GM12873 (cell line): ENCODE measurements around the gene NELFB.

Source experiments
- CTCF ChIP-seq: IDR thresholded peaks from 2 replicates; pipeline ENCODE4 v1.5.1; 2012; ENCODE audit warnings: low read depth, mild to moderate bottlenecking, moderate library complexity, low read length, control low read depth; ENCODE audit not compliant: insufficient read depth; ENCODE audit errors: missing control alignments

Gene NELFB

GRCh38 chr9:137302449-137303150 lies 47.5 kb downstream of the NELFB start:
- TF ChIP-seq CTCF, result peak; percentile 57

GRCh38 chr9:137303151-137303892 lies 48.2 kb downstream of the NELFB start:
- TF ChIP-seq CTCF, result no peak

GRCh38 chr9:137303893-137304382 lies 48.8 kb downstream of the NELFB start:
- no peak for TF ChIP-seq CTCF

- TF ChIP-seq CTCF, result peak; percentile 33
Measured at GRCh38 chr9:137304383-137305059, 49.4 kb downstream of the NELFB start.

GRCh38 chr9:137305060-137305797 lies 50.1 kb downstream of the NELFB start:
- peak; percentile 20 for TF ChIP-seq CTCF

- no peak for TF ChIP-seq CTCF
Measured at GRCh38 chr9:137305798-137306065, 50.6 kb downstream of the NELFB start.
